Stimulated activated CD4-positive, alpha-beta T cell treated with anti-CD3 and anti-CD28 coated beads, Interleukin-4, amount 100 ng/mL, for 1 hour (primary cell): ENCODE measurements around the gene KLF16.
"Not testable (repeated sequence)": the region's sequence is repeated elsewhere in the genome, so short reads cannot be mapped to it uniquely, and the experiment has no call there.

Source experiments
- DNase-seq: peaks from one replicate; pipeline ENCODE4 v3.0.0-alpha.2; 2020

KLF16 gene

DNA sequence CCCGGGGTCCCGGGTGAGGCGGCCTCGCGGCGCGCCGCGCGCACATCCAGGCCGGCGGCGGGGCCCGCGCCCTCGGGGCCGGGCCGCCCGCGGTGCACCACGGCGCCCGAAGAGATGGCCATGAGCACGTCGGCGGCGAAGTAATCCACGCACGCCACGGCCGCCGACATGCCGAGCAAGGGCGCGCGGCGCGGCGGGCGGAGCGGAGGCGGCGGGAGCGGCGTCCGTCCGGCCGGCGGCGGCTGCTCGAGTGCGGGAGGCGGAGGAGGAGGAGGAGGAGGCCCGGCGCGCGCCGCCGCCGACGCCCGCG lies at the start of gene KLF16:
KLF16 (minus strand) TSS at position 252 of the 310 bp plus-strand sequence; CDS start at position 170, 82 bp downstream.
- DNase-seq = no peak

DNA sequence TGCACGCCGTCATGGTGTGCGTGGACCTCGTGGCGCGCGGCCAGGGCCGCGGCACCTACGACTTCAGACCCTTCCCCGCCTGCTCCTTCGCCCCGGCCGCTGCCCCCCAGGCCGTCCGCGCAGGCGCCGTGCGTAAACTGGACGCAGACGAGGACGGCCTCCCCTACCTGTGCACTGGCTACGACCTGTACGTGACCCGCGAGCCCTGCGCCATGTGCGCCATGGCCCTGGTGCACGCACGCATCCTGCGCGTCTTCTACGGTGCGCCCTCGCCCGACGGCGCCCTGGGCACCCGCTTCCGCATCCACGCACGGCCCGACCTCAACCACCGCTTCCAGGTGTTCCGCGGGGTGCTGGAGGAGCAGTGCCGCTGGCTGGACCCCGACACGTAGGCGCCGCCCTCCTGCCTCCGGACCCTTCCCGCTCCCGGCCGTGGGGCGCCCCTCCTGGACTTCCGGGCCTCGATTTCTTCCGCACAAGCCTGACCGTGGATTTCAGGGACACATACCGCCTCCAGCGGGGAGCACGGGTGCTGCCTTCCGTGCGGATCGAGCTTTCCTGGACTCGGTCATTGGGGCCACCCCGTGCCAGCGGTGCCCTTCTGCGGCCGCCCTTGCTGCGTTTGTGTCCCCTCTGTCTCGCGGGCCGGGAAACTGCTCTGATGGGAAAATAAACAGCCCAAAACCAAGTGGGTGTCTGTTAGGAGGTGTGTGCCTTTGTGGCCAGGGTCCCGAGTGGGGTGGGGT lies 49.6 kb upstream of the KLF16 start:
- DNase-seq = no peak

- DNase-seq = no peak
Observed at GRCh38 chr19:1911995-1912394, 48.6 kb upstream of the KLF16 start.

- no peak for DNase-seq
Observed at GRCh38 chr19:1911098-1911497, 47.7 kb upstream of the KLF16 start.

DNA sequence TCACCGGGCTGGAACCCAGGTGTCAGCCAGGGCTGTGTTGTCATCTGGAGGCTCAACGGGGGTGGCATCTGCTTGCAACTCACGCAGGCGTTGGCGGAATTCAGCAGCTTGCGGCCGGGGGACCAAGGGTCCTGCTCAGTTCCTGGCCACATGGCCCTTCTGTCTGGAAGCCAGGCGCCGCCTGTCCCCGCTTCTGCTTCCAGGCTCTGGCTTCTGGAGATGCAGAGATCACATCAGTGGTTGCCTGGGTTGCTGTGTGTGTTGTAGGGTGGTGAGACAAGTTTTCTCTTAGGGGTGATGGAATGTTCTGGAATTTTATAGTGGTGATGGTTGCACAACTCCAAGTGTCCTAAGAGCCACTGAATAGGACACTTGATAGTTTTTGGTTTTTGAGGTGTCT lies 46.8 kb upstream of the KLF16 start:
- DNase-seq = no peak

- DNase-seq = no peak
Observed at GRCh38 chr19:1909761-1910080, 46.3 kb upstream of the KLF16 start.

GRCh38 chr19:1908364-1908678 lies 44.9 kb upstream of the KLF16 start:
- DNase-seq = no peak

DNA sequence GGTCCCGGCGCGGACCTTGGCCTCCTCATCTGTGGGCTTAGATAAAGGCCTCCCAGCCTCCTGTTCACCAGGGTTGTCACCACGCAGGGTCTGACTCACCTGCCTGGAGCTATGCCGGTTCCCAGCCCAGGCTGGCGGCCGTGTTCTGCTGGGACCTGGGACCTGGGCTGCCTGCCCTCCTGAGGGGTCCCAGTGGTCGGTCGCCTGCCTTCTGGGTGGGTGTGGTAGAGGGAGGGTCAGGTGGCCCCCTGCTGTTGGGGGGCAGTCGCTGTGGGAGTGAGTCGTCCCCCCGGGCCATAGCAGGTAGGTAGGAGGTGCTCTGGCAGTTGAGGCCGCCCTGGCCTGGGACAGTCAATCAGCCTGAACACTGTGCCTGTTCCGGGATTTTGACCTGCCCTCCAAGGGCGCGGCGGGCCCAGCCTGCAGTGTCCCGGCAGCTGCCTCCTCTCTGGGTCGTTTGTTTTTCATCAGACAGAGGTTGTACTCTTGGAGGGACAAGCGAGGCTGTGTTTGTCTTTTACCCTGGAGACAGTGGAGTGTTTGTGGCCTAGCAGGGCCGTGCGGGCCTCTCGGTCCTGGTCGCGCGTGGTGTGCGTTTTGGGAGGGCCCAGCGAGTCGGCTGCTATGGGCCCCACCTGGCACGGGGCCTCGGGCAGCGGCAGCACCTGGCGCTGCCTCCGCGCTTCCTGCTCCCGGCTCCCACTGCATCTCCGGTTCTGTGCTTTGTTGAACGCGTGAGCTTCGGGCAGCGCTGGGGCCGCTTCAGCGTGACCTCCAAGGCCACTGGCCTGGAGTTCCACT lies 44.4 kb upstream of the KLF16 start:
- DNase-seq = no peak

DNA sequence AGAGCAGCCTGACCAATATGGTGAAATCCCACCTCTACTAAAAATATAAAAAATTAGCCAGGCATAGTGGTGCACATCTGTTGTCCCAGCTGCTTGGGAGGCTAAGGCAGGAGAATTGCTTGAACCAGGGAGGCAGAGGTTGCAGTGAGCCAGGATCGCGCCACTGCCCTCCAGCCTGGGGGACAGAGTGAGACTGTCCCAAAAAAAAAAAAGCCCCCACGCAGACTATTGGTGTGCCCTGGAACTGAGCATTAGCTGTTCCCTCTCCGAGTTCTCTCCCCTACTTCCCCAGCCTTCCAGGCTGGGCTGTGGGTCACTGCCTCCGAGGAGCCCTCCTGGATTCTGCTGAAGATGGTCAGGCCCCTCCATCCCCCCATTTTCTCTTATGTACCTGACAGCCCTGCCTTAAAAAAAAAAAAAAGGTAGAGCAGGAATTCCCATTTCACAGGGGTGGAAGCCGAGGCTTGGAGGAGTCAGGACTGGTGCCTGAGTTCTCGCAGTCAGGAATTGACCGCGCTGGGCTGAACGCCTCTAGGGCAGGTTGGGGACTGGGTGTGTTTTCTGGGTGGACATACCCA lies 43.7 kb upstream of the KLF16 start:
- DNase-seq = no peak

GRCh38 chr19:1905863-1906375 lies 42.5 kb upstream of the KLF16 start:
- no peak for DNase-seq

DNA sequence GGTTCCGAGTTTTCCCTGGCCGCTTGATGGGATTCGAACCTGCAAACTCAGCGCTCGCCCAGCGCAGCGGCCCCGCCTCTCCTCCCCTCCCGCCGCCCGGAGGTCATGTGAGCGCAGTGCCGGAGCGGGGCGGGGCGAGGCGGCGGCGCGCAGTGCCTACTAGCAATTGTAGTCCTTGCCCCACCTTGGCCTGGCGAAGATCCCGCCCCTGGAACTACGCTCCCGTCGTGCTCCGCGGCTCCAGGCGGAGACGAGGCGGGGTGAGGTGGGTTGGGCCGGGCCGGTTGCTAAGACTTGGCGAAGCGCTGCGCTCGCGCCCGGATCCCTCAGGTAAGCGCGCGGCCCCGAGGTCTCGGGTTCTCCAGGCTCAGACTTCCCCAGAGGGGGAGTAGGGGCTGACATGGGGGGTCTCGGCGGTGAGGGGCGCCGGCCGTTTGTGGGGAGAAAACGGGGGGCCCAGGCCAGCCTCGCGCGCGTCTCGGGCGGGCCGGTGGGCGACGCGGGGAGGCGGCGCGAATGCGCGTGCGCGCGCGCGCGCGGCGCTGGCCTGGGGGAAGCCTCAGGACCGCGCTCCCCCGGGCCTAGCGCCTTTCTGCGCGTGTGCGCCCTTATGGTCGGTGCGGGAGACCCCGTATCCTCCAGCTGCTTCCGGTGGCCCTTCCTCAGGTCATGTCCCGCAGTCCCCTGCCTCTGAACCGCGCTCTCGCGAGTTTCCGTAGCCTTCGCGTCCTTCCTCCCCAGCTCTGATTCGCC lies 41.9 kb upstream of the KLF16 start, which contains the start of the genes ADAT3 and SCAMP4:
ADAT3 (plus strand) TSS at position 290 of the 753 bp plus-strand sequence. CDS start 6,649 bp downstream, outside the sequence.
SCAMP4 (plus strand) TSS at position 290 of the 753 bp plus-strand sequence. CDS start 9,621 bp downstream, outside the sequence.
- DNase-seq = peak; percentile 99

GRCh38 chr19:1904860-1905109 lies 41.4 kb upstream of the KLF16 start:
- no peak for DNase-seq

- no peak for DNase-seq
Observed at GRCh38 chr19:1902923-1903322, 39.5 kb upstream of the KLF16 start.

- DNase-seq = no peak
Observed at GRCh38 chr19:1901940-1902404, 38.6 kb upstream of the KLF16 start.

- DNase-seq = no peak
Observed at GRCh38 chr19:1896508-1896907, 33.1 kb upstream of the KLF16 start.

- no peak for DNase-seq
Observed at GRCh38 chr19:1893791-1894190, 30.4 kb upstream of the KLF16 start.

DNA sequence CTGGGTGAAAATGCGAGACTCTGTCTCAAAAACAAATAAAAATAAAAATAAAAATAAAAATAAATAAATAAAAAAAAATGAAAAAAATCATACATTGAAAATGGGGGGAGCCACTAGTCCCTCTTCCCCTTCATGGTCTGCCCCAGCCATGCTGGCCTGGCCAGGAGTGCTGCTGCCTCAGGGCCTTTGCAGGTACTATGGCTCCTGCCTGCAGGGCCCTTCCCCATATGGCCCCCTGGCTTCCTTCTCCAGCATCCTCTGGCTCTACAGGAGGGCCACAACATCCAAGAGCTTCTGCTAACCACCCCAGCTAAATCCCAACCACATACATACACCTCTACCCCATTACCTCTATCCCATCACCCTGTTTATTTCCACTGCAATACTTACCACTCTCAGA lies 26.5 kb upstream of the KLF16 start:
- DNase-seq = no peak

GRCh38 chr19:1888385-1888784 lies 25.0 kb upstream of the KLF16 start:
- no peak for DNase-seq

GRCh38 chr19:1886360-1886759 lies 23.0 kb upstream of the KLF16 start:
- not testable (repeated sequence) for DNase-seq

DNA sequence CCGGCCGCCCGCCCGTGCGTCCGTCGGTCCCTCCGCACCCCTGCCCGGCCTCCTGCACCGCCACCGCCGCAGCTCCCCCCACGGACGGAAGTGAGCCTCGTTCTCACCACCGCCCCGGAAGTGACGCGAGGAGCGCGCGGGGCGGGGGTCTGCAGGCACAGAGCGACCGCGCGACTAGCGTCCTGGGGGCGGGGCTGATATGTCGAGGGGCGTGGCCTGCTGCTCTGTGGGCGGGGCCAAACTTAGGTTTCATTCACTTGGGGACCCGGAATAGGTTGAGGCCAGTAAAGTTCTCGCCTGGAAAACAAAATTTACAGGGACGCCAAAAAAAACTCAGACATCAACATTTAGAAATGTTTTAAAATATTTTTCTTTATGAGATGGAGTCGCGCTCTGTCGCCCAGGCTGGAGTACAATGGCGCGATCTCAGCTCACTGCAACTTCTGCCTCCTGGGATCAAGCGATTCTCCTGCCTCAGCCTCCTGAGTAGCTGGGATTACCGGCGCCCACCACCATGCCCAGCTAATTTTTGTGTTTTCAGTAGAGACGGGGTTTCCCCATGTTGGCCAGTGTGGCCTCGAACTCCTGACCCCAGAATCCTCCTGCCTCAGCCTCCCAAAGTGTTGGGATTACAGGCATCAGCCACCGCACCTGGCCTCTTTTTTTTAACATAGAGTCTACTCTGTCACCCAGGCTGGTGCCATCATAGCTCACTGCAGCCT lies 22.2 kb upstream of the KLF16 start, which contains the start of gene ABHD17A:
ABHD17A (minus strand) TSS at position 99 of the 722 bp plus-strand sequence. CDS start 3,930 bp downstream, outside the sequence.
- DNase-seq = peak; percentile 96

DNA sequence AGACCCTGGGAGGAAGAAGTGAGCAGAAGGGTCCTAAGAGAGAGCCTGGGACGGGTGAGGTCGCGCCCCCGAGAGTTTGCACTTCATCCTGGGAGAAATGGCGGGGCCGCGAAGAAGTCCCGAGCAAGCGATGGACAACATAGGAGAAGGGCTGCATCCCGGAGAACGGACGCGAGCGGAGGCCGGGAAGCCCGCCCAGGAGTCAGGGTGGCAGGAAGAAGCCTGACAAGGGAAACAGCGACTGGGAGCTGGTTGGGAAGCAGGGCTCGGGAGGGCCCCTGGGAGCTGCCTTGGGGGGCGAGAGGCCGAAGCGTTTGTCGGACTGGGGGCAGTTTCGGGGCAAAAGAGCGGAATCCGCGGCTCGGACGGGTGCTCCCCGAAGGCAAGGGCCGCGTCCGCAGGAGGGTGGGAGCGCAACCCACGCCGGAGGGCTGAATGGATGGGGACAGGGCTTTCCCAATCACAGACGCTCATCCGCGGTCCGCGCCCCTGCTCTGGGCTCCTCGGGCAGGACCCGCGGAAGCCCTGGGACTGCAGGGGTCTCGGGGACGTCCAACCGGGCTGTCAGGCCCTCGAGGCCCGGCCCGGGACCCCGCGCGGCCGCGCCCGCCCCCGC lies 21.4 kb upstream of the KLF16 start:
- no peak for DNase-seq

GRCh38 chr19:1884291-1884718 lies 20.9 kb upstream of the KLF16 start:
- no peak for DNase-seq
